Measurements from ENCODE around the gene FAM43A. TPM values are rescaled to one million over a fixed set of nuclear protein-coding genes. Genes with fewer than 3 reads are reported as not detected.

The FAM43A gene
- total and polyA plus RNA-seq, 2 of the 8 experiments (the other 6 are each of a cell fraction or from before 2014, with no cell fraction given): 2.3 to 2.6 TPM

DNA sequence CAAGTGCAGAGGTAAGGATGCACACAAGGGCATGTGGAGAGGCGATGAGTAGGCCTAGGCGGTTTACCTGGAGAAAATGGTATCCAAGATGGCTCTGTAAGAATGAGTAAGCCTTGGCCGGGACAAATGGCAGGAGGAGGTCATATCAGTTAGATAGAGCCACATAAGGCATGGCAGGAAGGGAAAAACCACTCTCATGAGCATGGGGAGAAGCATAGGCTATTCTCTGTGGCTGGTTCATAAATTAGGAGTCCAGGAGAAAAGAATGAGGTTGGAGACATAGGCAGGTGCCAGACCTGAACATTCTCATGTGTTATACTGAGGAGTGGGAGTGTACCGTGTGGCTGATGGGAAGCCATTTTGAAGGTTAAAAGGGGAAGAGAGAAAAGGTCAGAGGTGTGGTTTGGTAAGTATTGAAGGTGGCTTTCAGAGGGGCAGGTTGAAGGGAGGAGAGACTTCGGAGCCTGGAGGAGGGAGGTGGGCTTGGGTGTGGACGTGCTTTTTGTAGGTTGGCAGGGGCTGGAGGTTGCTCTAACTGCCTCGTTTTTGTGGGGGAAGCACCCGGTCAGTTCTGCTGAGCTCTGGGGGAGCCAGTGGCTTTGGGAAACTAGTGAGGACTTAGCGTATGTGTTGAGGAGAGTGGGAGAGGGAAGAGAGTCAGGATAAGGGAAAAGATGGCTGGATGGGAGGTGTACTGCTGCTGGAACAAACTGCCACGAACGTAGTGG lies 4.6 kb upstream of the FAM43A start (continued):
- TF ChIP-seq KDM4A (IDR thresholded peaks at IDR 0.05; ENCODE audit: low read depth, low read length, severe bottlenecking) (no peak), KDM1A (IDR thresholded peaks at IDR 0.05; ENCODE audit: borderline replicate concordance, low read length) (no peak), BRCA1 (IDR thresholded peaks at IDR 0.05; ENCODE audit: low read depth, low read length) (no peak), PHF8 (conservative IDR thresholded peaks at IDR 0.05; ENCODE audit: low read depth, low read length) (no peak)
